Measurements from ENCODE around the gene ACSL1.

DNA sequence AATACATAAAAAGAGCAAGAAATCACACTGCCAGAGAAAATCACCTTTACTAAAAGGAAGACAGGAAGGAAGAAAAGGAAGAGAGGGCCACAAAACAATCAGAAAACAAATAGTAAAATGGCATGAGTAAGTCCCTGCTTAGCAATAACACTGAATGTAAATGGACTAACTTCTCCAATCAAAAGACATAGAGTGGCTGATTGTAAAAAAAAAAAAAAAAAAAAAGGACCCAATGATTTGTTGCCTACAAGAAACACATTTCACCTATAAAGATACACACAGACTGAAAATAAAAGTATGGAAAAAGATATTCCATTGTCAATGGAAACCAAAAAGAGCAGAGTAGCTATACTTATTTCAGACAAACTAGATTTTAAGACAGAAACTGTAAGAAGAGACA is 104.5 kb downstream of the ACSL1 start:
- TF ChIP-seq, protein P1, sequence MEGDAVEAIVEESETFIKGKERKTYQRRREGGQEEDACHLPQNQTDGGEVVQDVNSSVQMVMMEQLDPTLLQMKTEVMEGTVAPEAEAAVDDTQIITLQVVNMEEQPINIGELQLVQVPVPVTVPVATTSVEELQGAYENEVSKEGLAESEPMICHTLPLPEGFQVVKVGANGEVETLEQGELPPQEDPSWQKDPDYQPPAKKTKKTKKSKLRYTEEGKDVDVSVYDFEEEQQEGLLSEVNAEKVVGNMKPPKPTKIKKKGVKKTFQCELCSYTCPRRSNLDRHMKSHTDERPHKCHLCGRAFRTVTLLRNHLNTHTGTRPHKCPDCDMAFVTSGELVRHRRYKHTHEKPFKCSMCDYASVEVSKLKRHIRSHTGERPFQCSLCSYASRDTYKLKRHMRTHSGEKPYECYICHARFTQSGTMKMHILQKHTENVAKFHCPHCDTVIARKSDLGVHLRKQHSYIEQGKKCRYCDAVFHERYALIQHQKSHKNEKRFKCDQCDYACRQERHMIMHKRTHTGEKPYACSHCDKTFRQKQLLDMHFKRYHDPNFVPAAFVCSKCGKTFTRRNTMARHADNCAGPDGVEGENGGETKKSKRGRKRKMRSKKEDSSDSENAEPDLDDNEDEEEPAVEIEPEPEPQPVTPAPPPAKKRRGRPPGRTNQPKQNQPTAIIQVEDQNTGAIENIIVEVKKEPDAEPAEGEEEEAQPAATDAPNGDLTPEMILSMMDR (IDR thresholded peaks at IDR 0.05; ENCODE audit: extremely low read depth in 1 of 2, insufficient read depth in 1 of 2, low read depth in 1 of 2, low read length in 2 of 2) = no peak
- TF ChIP-seq JUN (IDR thresholded peaks at IDR 0.05; ENCODE audit: borderline replicate concordance, insufficient read depth, insufficient read length, low read depth) = no peak
- no peak for TF ChIP-seq POLR2A (IDR thresholded peaks at IDR 0.05; ENCODE audit: low read depth, low read length)
- no peak for TF ChIP-seq EZH2 (IDR thresholded peaks at IDR 0.05; ENCODE audit: borderline replicate concordance, low read depth, low read length, severe bottlenecking)
- no peak for TF ChIP-seq POLR2AphosphoS5 (IDR thresholded peaks at IDR 0.05; ENCODE audit: insufficient read depth, low read depth, low read length)
- TF ChIP-seq, protein P2, sequence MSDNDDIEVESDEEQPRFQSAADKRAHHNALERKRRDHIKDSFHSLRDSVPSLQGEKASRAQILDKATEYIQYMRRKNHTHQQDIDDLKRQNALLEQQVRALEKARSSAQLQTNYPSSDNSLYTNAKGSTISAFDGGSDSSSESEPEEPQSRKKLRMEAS (IDR thresholded peaks at IDR 0.05; ENCODE audit: insufficient read depth, insufficient read length) = no peak

All from endothelial cell of umbilical vein (primary cell).